ENCODE results near the gene CCDC136.

- TF ChIP-seq TEAD4 (IDR thresholded peaks at IDR 0.05) (no peak), TAF1 (IDR thresholded peaks at IDR 0.05; ENCODE audit: low read depth) (no peak), MAX (IDR thresholded peaks at IDR 0.05) (no peak), EP300 (IDR thresholded peaks at IDR 0.05; ENCODE audit: borderline replicate concordance) (no peak)
- TF ChIP-seq, protein P1, sequence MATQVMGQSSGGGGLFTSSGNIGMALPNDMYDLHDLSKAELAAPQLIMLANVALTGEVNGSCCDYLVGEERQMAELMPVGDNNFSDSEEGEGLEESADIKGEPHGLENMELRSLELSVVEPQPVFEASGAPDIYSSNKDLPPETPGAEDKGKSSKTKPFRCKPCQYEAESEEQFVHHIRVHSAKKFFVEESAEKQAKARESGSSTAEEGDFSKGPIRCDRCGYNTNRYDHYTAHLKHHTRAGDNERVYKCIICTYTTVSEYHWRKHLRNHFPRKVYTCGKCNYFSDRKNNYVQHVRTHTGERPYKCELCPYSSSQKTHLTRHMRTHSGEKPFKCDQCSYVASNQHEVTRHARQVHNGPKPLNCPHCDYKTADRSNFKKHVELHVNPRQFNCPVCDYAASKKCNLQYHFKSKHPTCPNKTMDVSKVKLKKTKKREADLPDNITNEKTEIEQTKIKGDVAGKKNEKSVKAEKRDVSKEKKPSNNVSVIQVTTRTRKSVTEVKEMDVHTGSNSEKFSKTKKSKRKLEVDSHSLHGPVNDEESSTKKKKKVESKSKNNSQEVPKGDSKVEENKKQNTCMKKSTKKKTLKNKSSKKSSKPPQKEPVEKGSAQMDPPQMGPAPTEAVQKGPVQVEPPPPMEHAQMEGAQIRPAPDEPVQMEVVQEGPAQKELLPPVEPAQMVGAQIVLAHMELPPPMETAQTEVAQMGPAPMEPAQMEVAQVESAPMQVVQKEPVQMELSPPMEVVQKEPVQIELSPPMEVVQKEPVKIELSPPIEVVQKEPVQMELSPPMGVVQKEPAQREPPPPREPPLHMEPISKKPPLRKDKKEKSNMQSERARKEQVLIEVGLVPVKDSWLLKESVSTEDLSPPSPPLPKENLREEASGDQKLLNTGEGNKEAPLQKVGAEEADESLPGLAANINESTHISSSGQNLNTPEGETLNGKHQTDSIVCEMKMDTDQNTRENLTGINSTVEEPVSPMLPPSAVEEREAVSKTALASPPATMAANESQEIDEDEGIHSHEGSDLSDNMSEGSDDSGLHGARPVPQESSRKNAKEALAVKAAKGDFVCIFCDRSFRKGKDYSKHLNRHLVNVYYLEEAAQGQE (IDR thresholded peaks at IDR 0.05; ENCODE audit: low read depth), result no peak
These were observed 47.3 kb upstream of the CCDC136 start for GRCh38 chr7:128744366-128744905.
